Suprapubic skin (tissue), 4 donors: Measurements from ENCODE around the gene SLC35G1. TPM values are rescaled to one million over a fixed set of nuclear protein-coding genes. Genes with fewer than 3 reads are reported as not detected.

Experiments used
- DNase-seq, 2 donors: peaks; one replicate each; pipeline ENCODE4 v3.0.0-alpha.2; 2019; ENCODE audit warnings: low spot score in 2 of 2
- H3K27ac ChIP-seq: fragments of 200-600 bp; sonication (generic); one replicate; pipeline ENCODE4 v1.5.1; 2019
- H3K27me3 ChIP-seq: fragments of 200-600 bp; sonication (generic); one replicate; pipeline ENCODE4 v1.5.1; 2019
- H3K36me3 ChIP-seq: fragments of 200-600 bp; sonication (generic); one replicate; pipeline ENCODE4 v1.5.1; 2019
- H3K4me1 ChIP-seq: fragments of 200-600 bp; sonication (generic); one replicate; pipeline ENCODE4 v1.5.1; 2019
- H3K4me3 ChIP-seq: fragments of 200-600 bp; sonication (generic); one replicate; pipeline ENCODE4 v1.5.1; 2019; ENCODE audit warnings: mild to moderate bottlenecking
- H3K9me3 ChIP-seq: fragments of 200-600 bp; sonication (generic); one replicate; pipeline ENCODE4 v1.5.1; 2019
- CTCF ChIP-seq, 2 donors: fragments of 200-600 bp in 1 of 2; fragments of 450-650 bp in 1 of 2; sonication (generic) in 1 of 2; IDR thresholded peaks; one replicate each; pipeline ENCODE4 v1.5.1; 2016 to 2019; ENCODE audit warnings: antibody characterized with exemption in 2 of 2, mild to moderate bottlenecking in 1 of 2, moderate library complexity in 1 of 2
- EP300 ChIP-seq: sonication (generic); formaldehyde crosslinking; IDR thresholded peaks from one replicate; pipeline ENCODE4 v1.6.1; 2017; ENCODE audit warnings: antibody characterized with exemption
- POLR2A ChIP-seq, 2 donors: fragments of 450-650 bp; IDR thresholded peaks; one replicate each; pipeline ENCODE4 v1.6.1; 2017; ENCODE audit warnings: antibody characterized with exemption in 2 of 2, mild to moderate bottlenecking in 2 of 2, moderate library complexity in 2 of 2
- POLR2AphosphoS5 ChIP-seq, 3 donors: sonication (generic); formaldehyde crosslinking; IDR thresholded peaks; one replicate each; pipeline ENCODE4 v1.6.1; 2017; ENCODE audit warnings: antibody characterized with exemption in 3 of 3
- WGBS: methylation state at CpG from one replicate; pipeline ENCODE4 v1.1.5; 2018; 5-methylcytosine and 5-hydroxymethylcytosine counted together
- total RNA-seq, 4 donors: library from RNA; depleted of rRNA; stranded (reverse); fragments of >200 nt; gene quantifications; one replicate each; pipeline ENCODE4 v1.1.0, GENCODE V29; 2016

The SLC35G1 gene
- total RNA-seq, 4 donors from 2014 or later, result 1.4 to 5.1 (median 4.2) TPM

- Histone ChIP-seq H3K27ac (no peak overlapping the region), H3K27me3 (no peaks in the 10 kb centered on the region), H3K9me3 (no peaks in the 10 kb centered on the region), H3K36me3 (no peaks in the 10 kb centered on the region), H3K4me3 (no peak overlapping the region), H3K4me1 (no peaks in the 10 kb centered on the region)
- DNase-seq, result no peak
- WGBS, result 87% methylated on average over 5 of the region's 5 CpGs
- TF ChIP-seq EP300, result no peak
- no peak for TF ChIP-seq CTCF (IDR thresholded peaks at IDR 0.05)
- no peak for TF ChIP-seq POLR2A (IDR thresholded peaks at IDR 0.05)
- TF ChIP-seq POLR2AphosphoS5 (IDR thresholded peaks at IDR 0.05), result no peak
These were observed 13.3 kb downstream of the SLC35G1 start for GRCh38 chr10:93907059-93907458.

GRCh38 chr10:93911866-93912265 lies 18.1 kb downstream of the SLC35G1 start:
- 60% methylated on average over 6 of the region's 6 CpGs for WGBS

GRCh38 chr10:93912444-93912843 lies 18.7 kb downstream of the SLC35G1 start:
- Histone ChIP-seq H3K27me3 (no peaks in the 10 kb centered on the region), H3K27ac (no peak overlapping the region), H3K9me3 (no peaks in the 10 kb centered on the region), H3K4me3 (no peak overlapping the region), H3K4me1 (no peaks in the 10 kb centered on the region), H3K36me3 (no peaks in the 10 kb centered on the region)
- DNase-seq, result no peak
- 95% methylated on average over 2 of the region's 2 CpGs for WGBS
- TF ChIP-seq POLR2AphosphoS5 (IDR thresholded peaks at IDR 0.05) (no peak), POLR2A (IDR thresholded peaks at IDR 0.05) (no peak), CTCF (IDR thresholded peaks at IDR 0.05) (no peak), EP300 (no peak)

More at GRCh38 chr10:93911866-93912265, 18.1 kb downstream of the SLC35G1 start:
- Histone ChIP-seq H3K9me3 (no peaks in the 10 kb centered on the region), H3K27me3 (no peaks in the 10 kb centered on the region), H3K4me1 (no peaks in the 10 kb centered on the region), H3K27ac (no peak overlapping the region), H3K36me3 (no peaks in the 10 kb centered on the region), H3K4me3 (no peak overlapping the region)
- TF ChIP-seq EP300 (no peak), CTCF (IDR thresholded peaks at IDR 0.05) (no peak), POLR2A (IDR thresholded peaks at IDR 0.05) (no peak), POLR2AphosphoS5 (IDR thresholded peaks at IDR 0.05) (no peak)
- no peak for DNase-seq

- Histone ChIP-seq H3K27me3 (no peaks in the 10 kb centered on the region), H3K4me3 (no peak overlapping the region), H3K4me1 (no peaks in the 10 kb centered on the region), H3K9me3 (no peaks in the 10 kb centered on the region), H3K27ac (no peak overlapping the region), H3K36me3 (no peaks in the 10 kb centered on the region)
- 58% methylated on average over 3 of the region's 3 CpGs for WGBS
- TF ChIP-seq POLR2AphosphoS5 (IDR thresholded peaks at IDR 0.05) (no peak), POLR2A (IDR thresholded peaks at IDR 0.05) (no peak), EP300 (no peak), CTCF (IDR thresholded peaks at IDR 0.05) (no peak)
- no peak for DNase-seq
These were observed 19.9 kb downstream of the SLC35G1 start for GRCh38 chr10:93913706-93914105.

GRCh38 chr10:93915598-93915997 lies 21.8 kb downstream of the SLC35G1 start:
- no peak for DNase-seq
- Histone ChIP-seq H3K9me3 (no peaks in the 10 kb centered on the region), H3K4me1 (no peaks in the 10 kb centered on the region), H3K27ac (no peak overlapping the region), H3K36me3 (no peaks in the 10 kb centered on the region), H3K27me3 (no peaks in the 10 kb centered on the region), H3K4me3 (no peak overlapping the region)
- TF ChIP-seq POLR2A (IDR thresholded peaks at IDR 0.05) (no peak), EP300 (no peak), CTCF (IDR thresholded peaks at IDR 0.05) (no peak), POLR2AphosphoS5 (IDR thresholded peaks at IDR 0.05) (no peak)
- 90% methylated on average over 6 of the region's 6 CpGs for WGBS
